KOPT-K1 (cell line): ENCODE results near the gene NBPF15.
"Not testable (repeated sequence)": the region's sequence is repeated elsewhere in the genome, so short reads cannot be mapped to it uniquely, and the experiment has no call there.

Experiments used
- H3K27ac ChIP-seq: fragments of 200-600 bp; sonication (generic); 2 replicates; pipeline ENCODE4 v1.5.1; 2016; ENCODE audit warnings: antibody characterized with exemption, mild to moderate bottlenecking, low read depth, low read length; ENCODE audit not compliant: poor library complexity, severe bottlenecking
- H3K36me3 ChIP-seq: fragments of 200-600 bp; sonication (generic); 2 replicates; pipeline ENCODE4 v1.5.1; 2017; ENCODE audit warnings: antibody characterized with exemption, mild to moderate bottlenecking, low read length, moderate library complexity; ENCODE audit not compliant: insufficient read depth
- H3K9me3 ChIP-seq: fragments of 200-600 bp; sonication (generic); 2 replicates; pipeline ENCODE4 v1.5.1; 2017; ENCODE audit warnings: antibody characterized with exemption, low read length, mild to moderate bottlenecking; ENCODE audit not compliant: insufficient read depth, poor library complexity, severe bottlenecking

The NBPF15 gene

GRCh38 chr1:144412491-144413403 is 48.7 kb downstream of the NBPF15 start:
- H3K9me3 ChIP-seq, H3K27ac ChIP-seq, H3K36me3 ChIP-seq: not testable (repeated sequence)

GRCh38 chr1:144412068-144412471 is 49.4 kb downstream of the NBPF15 start:
- not testable (repeated sequence) for H3K9me3 ChIP-seq, H3K36me3 ChIP-seq, H3K27ac ChIP-seq

- not testable (repeated sequence) for H3K9me3 ChIP-seq, H3K36me3 ChIP-seq, H3K27ac ChIP-seq
These were observed 58.7 kb downstream of the NBPF15 start for GRCh38 chr1:144402807-144403206.

- not testable (repeated sequence) for H3K36me3 ChIP-seq, H3K27ac ChIP-seq, H3K9me3 ChIP-seq
These were observed 89.8 kb downstream of the NBPF15 start for GRCh38 chr1:144371651-144372050.
